ENCODE measurements around the gene FILIP1L.

FILIP1L gene

GRCh38 chr3:99938270-99938911 is 175.9 kb downstream of the FILIP1L start:
- Histone ChIP-seq H3K4me1 (ENCODE audit: control insufficient read depth, insufficient read depth, low read length) (peaks cover 13% of the 10 kb centered on the region), H3K27me3 (ENCODE audit: control insufficient read depth in 1 of 2, insufficient read depth in 2 of 2, low read length in 2 of 2) (no peaks in the 10 kb centered on the region), H3K4me3 (ENCODE audit: low read length in 2 of 2) (peak overlapping the region in 1 of 2 donors; percentile 16), H3K27ac (ENCODE audit: low read length) (peak overlapping the region; percentile 50), H3K9ac (ENCODE audit: low read length in 2 of 2) (peak overlapping the region in 1 of 2 donors; percentile 31), H3K9me3 (ENCODE audit: control insufficient read depth in 2 of 2, low read length in 2 of 2) (no peaks in the 10 kb centered on the region), H3K36me3 (ENCODE audit: control insufficient read depth in 2 of 2, insufficient read depth in 2 of 2, low read length in 2 of 2) (no peaks in the 10 kb centered on the region)

- Histone ChIP-seq H3K9ac (ENCODE audit: low read length in 2 of 2) (peak overlapping the region; percentile 11 to 29), H3K9me3 (ENCODE audit: control insufficient read depth in 2 of 2, low read length in 2 of 2) (no peaks in the 10 kb centered on the region), H3K27ac (ENCODE audit: low read length) (peak overlapping the region; percentile 63), H3K4me1 (ENCODE audit: control insufficient read depth, insufficient read depth, low read length) (peaks cover 21% of the 10 kb centered on the region), H3K4me3 (ENCODE audit: low read length in 2 of 2) (peak overlapping the region; percentile 12 to 30), H3K36me3 (ENCODE audit: control insufficient read depth in 2 of 2, insufficient read depth in 2 of 2, low read length in 2 of 2) (no peaks in the 10 kb centered on the region), H3K27me3 (ENCODE audit: control insufficient read depth in 1 of 2, insufficient read depth in 2 of 2, low read length in 2 of 2) (no peaks in the 10 kb centered on the region)
These were observed 179.1 kb downstream of the FILIP1L start for GRCh38 chr3:99934975-99935797.

- H3K9ac ChIP-seq (ENCODE audit: low read length in 2 of 2), result no peak overlapping the region
- H3K4me1 ChIP-seq (ENCODE audit: control insufficient read depth, insufficient read depth, low read length), result peaks cover 30% of the 10 kb centered on the region
- no peaks in the 10 kb centered on the region for H3K9me3 ChIP-seq (ENCODE audit: control insufficient read depth in 2 of 2, low read length in 2 of 2)
- H3K27ac ChIP-seq (ENCODE audit: low read length), result no peak overlapping the region
- no peak overlapping the region for H3K4me3 ChIP-seq (ENCODE audit: low read length in 2 of 2)
- no peaks in the 10 kb centered on the region for H3K27me3 ChIP-seq (ENCODE audit: control insufficient read depth in 1 of 2, insufficient read depth in 2 of 2, low read length in 2 of 2)
- H3K36me3 ChIP-seq (ENCODE audit: control insufficient read depth in 2 of 2, insufficient read depth in 2 of 2, low read length in 2 of 2), result no peaks in the 10 kb centered on the region
These were observed 180.1 kb downstream of the FILIP1L start for GRCh38 chr3:99933971-99934750.

GRCh38 chr3:99931059-99931458 is 183.2 kb downstream of the FILIP1L start:
- no peaks in the 10 kb centered on the region for H3K9me3 ChIP-seq (ENCODE audit: control insufficient read depth in 2 of 2, low read length in 2 of 2)
- H3K9ac ChIP-seq (ENCODE audit: low read length in 2 of 2), result no peak overlapping the region
- H3K4me1 ChIP-seq (ENCODE audit: control insufficient read depth, insufficient read depth, low read length), result peaks cover 38% of the 10 kb centered on the region
- H3K27me3 ChIP-seq (ENCODE audit: control insufficient read depth in 1 of 2, insufficient read depth in 2 of 2, low read length in 2 of 2), result no peaks in the 10 kb centered on the region
- no peaks in the 10 kb centered on the region for H3K36me3 ChIP-seq (ENCODE audit: control insufficient read depth in 2 of 2, insufficient read depth in 2 of 2, low read length in 2 of 2)
- no peak overlapping the region for H3K4me3 ChIP-seq (ENCODE audit: low read length in 2 of 2)
- H3K27ac ChIP-seq (ENCODE audit: low read length), result peak overlapping the region; percentile 85

- peaks cover 40% of the 10 kb centered on the region for H3K4me1 ChIP-seq (ENCODE audit: control insufficient read depth, insufficient read depth, low read length)
- H3K27me3 ChIP-seq (ENCODE audit: control insufficient read depth in 1 of 2, insufficient read depth in 2 of 2, low read length in 2 of 2), result no peaks in the 10 kb centered on the region
- H3K9me3 ChIP-seq (ENCODE audit: control insufficient read depth in 2 of 2, low read length in 2 of 2), result no peaks in the 10 kb centered on the region
- H3K4me3 ChIP-seq (ENCODE audit: low read length in 2 of 2), result peak overlapping the region; percentile 33 to 49
- peak overlapping the region; percentile 85 for H3K27ac ChIP-seq (ENCODE audit: low read length)
- H3K9ac ChIP-seq (ENCODE audit: low read length in 2 of 2), result peak overlapping the region; percentile 46 to 62
- no peaks in the 10 kb centered on the region for H3K36me3 ChIP-seq (ENCODE audit: control insufficient read depth in 2 of 2, insufficient read depth in 2 of 2, low read length in 2 of 2)
These were observed 184.6 kb downstream of the FILIP1L start for GRCh38 chr3:99929745-99930139.

- H3K9me3 ChIP-seq (ENCODE audit: control insufficient read depth in 2 of 2, low read length in 2 of 2), result no peaks in the 10 kb centered on the region
- peak overlapping the region; percentile 85 for H3K27ac ChIP-seq (ENCODE audit: low read length)
- no peaks in the 10 kb centered on the region for H3K27me3 ChIP-seq (ENCODE audit: control insufficient read depth in 1 of 2, insufficient read depth in 2 of 2, low read length in 2 of 2)
- H3K4me3 ChIP-seq (ENCODE audit: low read length in 2 of 2), result peak overlapping the region; percentile 33 to 49
- peaks cover 40% of the 10 kb centered on the region for H3K4me1 ChIP-seq (ENCODE audit: control insufficient read depth, insufficient read depth, low read length)
- H3K9ac ChIP-seq (ENCODE audit: low read length in 2 of 2), result peak overlapping the region; percentile 46 to 62
- H3K36me3 ChIP-seq (ENCODE audit: control insufficient read depth in 2 of 2, insufficient read depth in 2 of 2, low read length in 2 of 2), result no peaks in the 10 kb centered on the region
These were observed 185.2 kb downstream of the FILIP1L start for GRCh38 chr3:99928771-99929744.

GRCh38 chr3:99927671-99928457 is 186.4 kb downstream of the FILIP1L start:
- peaks cover 40% of the 10 kb centered on the region for H3K4me1 ChIP-seq (ENCODE audit: control insufficient read depth, insufficient read depth, low read length)
- H3K36me3 ChIP-seq (ENCODE audit: control insufficient read depth in 2 of 2, insufficient read depth in 2 of 2, low read length in 2 of 2), result no peaks in the 10 kb centered on the region
- H3K27ac ChIP-seq (ENCODE audit: low read length), result peak overlapping the region; percentile 85

GRCh38 chr3:99925584-99926230 is 188.6 kb downstream of the FILIP1L start:
- no peaks in the 10 kb centered on the region for H3K9me3 ChIP-seq (ENCODE audit: control insufficient read depth in 2 of 2, low read length in 2 of 2)
- no peaks in the 10 kb centered on the region for H3K27me3 ChIP-seq (ENCODE audit: control insufficient read depth in 1 of 2, insufficient read depth in 2 of 2, low read length in 2 of 2)
- H3K9ac ChIP-seq (ENCODE audit: low read length in 2 of 2), result no peak overlapping the region
- peak overlapping the region; percentile 62 for H3K27ac ChIP-seq (ENCODE audit: low read length)
- peak overlapping the region in 1 of 2 donors; percentile 31 for H3K4me3 ChIP-seq (ENCODE audit: low read length in 2 of 2)
- H3K4me1 ChIP-seq (ENCODE audit: control insufficient read depth, insufficient read depth, low read length), result peaks cover 33% of the 10 kb centered on the region
- H3K36me3 ChIP-seq (ENCODE audit: control insufficient read depth in 2 of 2, insufficient read depth in 2 of 2, low read length in 2 of 2), result no peaks in the 10 kb centered on the region

More at GRCh38 chr3:99927671-99928457, 186.4 kb downstream of the FILIP1L start:
- Histone ChIP-seq H3K9ac (ENCODE audit: low read length in 2 of 2) (no peak overlapping the region), H3K9me3 (ENCODE audit: control insufficient read depth in 2 of 2, low read length in 2 of 2) (no peaks in the 10 kb centered on the region), H3K4me3 (ENCODE audit: low read length in 2 of 2) (no peak overlapping the region), H3K27me3 (ENCODE audit: control insufficient read depth in 1 of 2, insufficient read depth in 2 of 2, low read length in 2 of 2) (no peaks in the 10 kb centered on the region)

GRCh38 chr3:99923873-99924272 is 190.4 kb downstream of the FILIP1L start:
- H3K9ac ChIP-seq (ENCODE audit: low read length in 2 of 2), result no peak overlapping the region
- H3K27me3 ChIP-seq (ENCODE audit: control insufficient read depth in 1 of 2, insufficient read depth in 2 of 2, low read length in 2 of 2), result no peaks in the 10 kb centered on the region
- peaks cover 16% of the 10 kb centered on the region for H3K4me1 ChIP-seq (ENCODE audit: control insufficient read depth, insufficient read depth, low read length)
- no peak overlapping the region for H3K4me3 ChIP-seq (ENCODE audit: low read length in 2 of 2)
- no peak overlapping the region for H3K27ac ChIP-seq (ENCODE audit: low read length)
- no peaks in the 10 kb centered on the region for H3K9me3 ChIP-seq (ENCODE audit: control insufficient read depth in 2 of 2, low read length in 2 of 2)
- no peaks in the 10 kb centered on the region for H3K36me3 ChIP-seq (ENCODE audit: control insufficient read depth in 2 of 2, insufficient read depth in 2 of 2, low read length in 2 of 2)
